HUES64 (cell line): Measurements from ENCODE around the gene APOH. TPM values are rescaled to one million over a fixed set of nuclear protein-coding genes. Genes with fewer than 3 reads are reported as not detected.

Experiments used
- H3K27ac ChIP-seq: 2 replicates; pipeline ENCODE4 v1.7.0; 2013; ENCODE audit warnings: low read depth, low read length, inconsistent platforms
- H3K27me3 ChIP-seq: 2 replicates; pipeline ENCODE4 v1.6.1; 2013; ENCODE audit warnings: mild to moderate bottlenecking, low read length; ENCODE audit not compliant: insufficient read depth
- H3K36me3 ChIP-seq: 2 replicates; pipeline ENCODE4 v1.6.1; 2013; ENCODE audit warnings: mild to moderate bottlenecking, low read length; ENCODE audit not compliant: insufficient read depth
- H3K4me1 ChIP-seq: 2 replicates; pipeline ENCODE4 v1.6.1; 2013; ENCODE audit warnings: mild to moderate bottlenecking, low read length, moderate library complexity; ENCODE audit not compliant: insufficient read depth
- H3K4me3 ChIP-seq: 2 replicates; pipeline ENCODE4 v1.5.1; 2013; ENCODE audit warnings: mild to moderate bottlenecking, low read length, moderate library complexity
- H3K9ac ChIP-seq: 2 replicates; pipeline ENCODE4 v1.6.1; 2013; ENCODE audit warnings: mild to moderate bottlenecking, low read depth, low read length
- H3K9me3 ChIP-seq: 2 replicates; pipeline ENCODE4 v1.6.1; 2013; ENCODE audit warnings: low read depth, low read length; ENCODE audit not compliant: insufficient read depth
- whole genome bisulfite sequencing: fragments of 150-250, 120-280 bp; methylation state at CpG from one replicate; pipeline ENCODE4 v1.1.7; 2013; ENCODE audit warnings: missing lambda C conversion rate; 5-methylcytosine and 5-hydroxymethylcytosine counted together
- polyA plus RNA-seq, 2 experiments: library from polyadenylated mRNA; stranded (reverse); fragments of 50-300 nt; gene quantifications; one replicate each; pipeline ENCODE4 v1.2.3, GENCODE V29; 2013

Gene APOH
- not detected for polyA plus RNA-seq (2013, experiment 1 of 2)
- not detected for polyA plus RNA-seq (2013, experiment 2 of 2)

- Histone ChIP-seq H3K9ac (no peak within 1 kb of the TSS), H3K9me3 (no peaks in the 10 kb centered on the region), H3K27me3 (no peaks in the 10 kb centered on the region), H3K27ac (no peak within 1 kb of the TSS), H3K36me3 (no peaks in the 10 kb centered on the region), H3K4me1 (no peaks in the 10 kb centered on the region), H3K4me3 (no peak within 1 kb of the TSS)
- WGBS = 95% methylated on average over 16 of the region's 20 CpGs
Observed at GRCh38 chr17:66228887-66229782, at the start of gene APOH. APOH (minus strand) TSS chr17:66229415; CDS start chr17:66229379, 36 bp downstream.

GRCh38 chr17:66277191-66277590 lies 48.0 kb upstream of the APOH start:
- Histone ChIP-seq H3K4me3 (no peak overlapping the region), H3K9me3 (no peaks in the 10 kb centered on the region), H3K36me3 (no peaks in the 10 kb centered on the region), H3K27ac (no peak overlapping the region), H3K27me3 (no peaks in the 10 kb centered on the region), H3K9ac (no peak overlapping the region), H3K4me1 (no peaks in the 10 kb centered on the region)
- 74% methylated on average over 2 of the region's 2 CpGs for WGBS

- no peaks in the 10 kb centered on the region for H3K4me1 ChIP-seq
- no peaks in the 10 kb centered on the region for H3K27me3 ChIP-seq
- H3K9ac ChIP-seq = no peak overlapping the region
- H3K27ac ChIP-seq = no peak overlapping the region
- WGBS = 93% methylated on average over 3 of the region's 3 CpGs
- H3K36me3 ChIP-seq = no peaks in the 10 kb centered on the region
- H3K4me3 ChIP-seq = no peak overlapping the region
- peaks cover 4% of the 10 kb centered on the region; the same call in 1 of the 2 replicates for H3K9me3 ChIP-seq
Observed at GRCh38 chr17:66276328-66276937, 47.2 kb upstream of the APOH start.

- Histone ChIP-seq H3K36me3 (no peaks in the 10 kb centered on the region), H3K27ac (no peak overlapping the region), H3K9ac (no peak overlapping the region), H3K27me3 (no peaks in the 10 kb centered on the region), H3K4me3 (no peak overlapping the region), H3K4me1 (no peaks in the 10 kb centered on the region), H3K9me3 (peaks cover 10% of the 10 kb centered on the region)
- 87% methylated on average over 6 of the region's 6 CpGs for WGBS
Observed at GRCh38 chr17:66275651-66276050, 46.4 kb upstream of the APOH start.

- no peak overlapping the region for H3K4me3 ChIP-seq
- no peak overlapping the region for H3K27ac ChIP-seq
- H3K9ac ChIP-seq = no peak overlapping the region
- H3K36me3 ChIP-seq = no peaks in the 10 kb centered on the region
- peaks cover 17% of the 10 kb centered on the region for H3K9me3 ChIP-seq
- no peaks in the 10 kb centered on the region for H3K27me3 ChIP-seq
- no peaks in the 10 kb centered on the region for H3K4me1 ChIP-seq
Observed at GRCh38 chr17:66273586-66273848, 44.3 kb upstream of the APOH start.

- no peak overlapping the region for H3K9ac ChIP-seq
- no peaks in the 10 kb centered on the region for H3K36me3 ChIP-seq
- no peaks in the 10 kb centered on the region for H3K27me3 ChIP-seq
- peaks cover 17% of the 10 kb centered on the region for H3K9me3 ChIP-seq
- no peak overlapping the region for H3K4me3 ChIP-seq
- no peak overlapping the region for H3K27ac ChIP-seq
- 79% methylated on average over 2 of the region's 5 CpGs for WGBS
- H3K4me1 ChIP-seq = no peaks in the 10 kb centered on the region
Observed at GRCh38 chr17:66272811-66273585, 43.8 kb upstream of the APOH start.

- peaks cover 17% of the 10 kb centered on the region for H3K9me3 ChIP-seq
- H3K36me3 ChIP-seq = no peaks in the 10 kb centered on the region
- H3K27me3 ChIP-seq = no peaks in the 10 kb centered on the region
- no peak overlapping the region for H3K27ac ChIP-seq
- H3K4me3 ChIP-seq = no peak overlapping the region
- 95% methylated on average over 3 of the region's 3 CpGs for WGBS
- no peak overlapping the region for H3K9ac ChIP-seq
- H3K4me1 ChIP-seq = no peaks in the 10 kb centered on the region
Observed at GRCh38 chr17:66271512-66271911, 42.3 kb upstream of the APOH start.

- WGBS = 100% methylated on average over 1 of the region's 2 CpGs
- Histone ChIP-seq H3K9ac (no peak overlapping the region), H3K27ac (no peak overlapping the region), H3K9me3 (peaks cover 17% of the 10 kb centered on the region), H3K36me3 (no peaks in the 10 kb centered on the region), H3K4me1 (no peaks in the 10 kb centered on the region), H3K27me3 (no peaks in the 10 kb centered on the region), H3K4me3 (no peak overlapping the region)
Observed at GRCh38 chr17:66270106-66270505, 40.9 kb upstream of the APOH start.

GRCh38 chr17:66268247-66268927 lies 39.2 kb upstream of the APOH start:
- WGBS = 74% methylated on average over 7 of the region's 8 CpGs
- H3K4me1 ChIP-seq = no peaks in the 10 kb centered on the region

GRCh38 chr17:66264696-66265095 lies 35.5 kb upstream of the APOH start:
- Histone ChIP-seq H3K36me3 (no peaks in the 10 kb centered on the region), H3K9me3 (no peaks in the 10 kb centered on the region)

More at GRCh38 chr17:66268247-66268927, 39.2 kb upstream of the APOH start:
- H3K27me3 ChIP-seq = no peaks in the 10 kb centered on the region
- no peak overlapping the region for H3K9ac ChIP-seq
- no peak overlapping the region for H3K4me3 ChIP-seq
- H3K27ac ChIP-seq = no peak overlapping the region
- H3K36me3 ChIP-seq = no peaks in the 10 kb centered on the region
- H3K9me3 ChIP-seq = peaks cover 17% of the 10 kb centered on the region

GRCh38 chr17:66262767-66263166 lies 33.6 kb upstream of the APOH start:
- Histone ChIP-seq H3K36me3 (no peaks in the 10 kb centered on the region), H3K27me3 (no peaks in the 10 kb centered on the region), H3K4me3 (no peak overlapping the region), H3K9me3 (no peaks in the 10 kb centered on the region), H3K9ac (no peak overlapping the region), H3K4me1 (no peaks in the 10 kb centered on the region), H3K27ac (no peak overlapping the region)
- 97% methylated on average over 2 of the region's 2 CpGs for WGBS

More at GRCh38 chr17:66264696-66265095, 35.5 kb upstream of the APOH start:
- H3K4me3 ChIP-seq = no peak overlapping the region
- H3K27me3 ChIP-seq = no peaks in the 10 kb centered on the region
- H3K9ac ChIP-seq = no peak overlapping the region
- no peaks in the 10 kb centered on the region for H3K4me1 ChIP-seq
- WGBS = 100% methylated on average over 1 of the region's 5 CpGs
- no peak overlapping the region for H3K27ac ChIP-seq
